HepG2 (cell line): ENCODE data around the gene MOGAT3. TPM values are rescaled to one million over a fixed set of nuclear protein-coding genes. Genes with fewer than 3 reads are reported as not detected.

ENCODE experiments used
- ATAC-seq: fragments of 200-7000 bp; cut with Tn5 transposase; 3 replicates; pipeline ENCODE4 v1.9.1; 2020; ENCODE audit warnings: mild to moderate bottlenecking, moderate library complexity
- BruUV-seq: library from RNA; stranded (reverse); fragments of 400-500 nt; replicated peaks from 2 replicates; lab custom pipeline; 2021; lab: Mats Ljungman, UMichigan
- CTCF ChIA-PET: fragments of 300-600 bp; formaldehyde crosslinking; extraction: SDS; loops from one replicate; lab custom pipeline; 2021; ENCODE audit warnings: low total read pairs, inconsistent platforms, low intra/inter-chr PET ratio; lab: Yijun Ruan, JAX
- POLR2A ChIA-PET: fragments of 350-600 bp; sonication (Branson Sonifier 250); formaldehyde crosslinking; loops from one replicate; lab custom pipeline; 2020; ENCODE audit warnings: antibody characterized with exemption, inconsistent platforms; lab: Yijun Ruan, JAX
- DNase-seq: peaks from one replicate; pipeline ENCODE4 v3.0.0-alpha.2; 2015; ENCODE audit warnings: low spot score
- FAIRE-seq: peaks from 3 replicates; lab custom pipeline; 2011; peaks lifted over from hg19 to GRCh38; lab: Jason Lieb, UNC
- H2AFZ ChIP-seq: one replicate; pipeline ENCODE4 v1.6.1; 2011; ENCODE audit warnings: low read length, inconsistent platforms
- H3K27ac ChIP-seq: fragments of 300-600 bp; 3 replicates; pipeline ENCODE4 v1.8.0; 2011; ENCODE audit warnings: mixed run types, mild to moderate bottlenecking, mixed read lengths, low read length, inconsistent platforms; ENCODE audit not compliant: insufficient read depth; ENCODE audit errors: extremely low read length
- H3K27me3 ChIP-seq, 2 experiments: fragments of 200-600 bp in 1 of 2; 2 replicates in 1 of 2; 3 replicates in 1 of 2; pipeline versions ENCODE4 v1.6.0 to v1.8.0; 2011; ENCODE audit warnings: low read length in 2 of 2, mild to moderate bottlenecking in 2 of 2, moderate library complexity in 2 of 2, inconsistent platforms in 1 of 2; ENCODE audit not compliant: insufficient read depth in 2 of 2, control insufficient read depth in 1 of 2
- H3K36me3 ChIP-seq, 2 experiments: fragments of 200-600 bp in 1 of 2; replicated peaks in 1 of 2; 2 replicates in 1 of 2; 3 replicates in 1 of 2; pipeline versions ENCODE4 v1.5.1 to v1.8.0; 2011; ENCODE audit warnings: low read length in 2 of 2, inconsistent platforms in 1 of 2; ENCODE audit not compliant: insufficient read depth in 2 of 2, control insufficient read depth in 1 of 2
- H3K4me1 ChIP-seq: 2 replicates; pipeline ENCODE4 v1.5.1; 2012; ENCODE audit warnings: low read length, inconsistent platforms; ENCODE audit not compliant: insufficient read depth
- H3K4me2 ChIP-seq: 2 replicates; pipeline ENCODE4 v1.6.0; 2011; ENCODE audit warnings: low read depth, low read length, inconsistent platforms
- H3K4me3 ChIP-seq, 3 experiments: fragments of 200-600 bp in 1 of 3; sonication (generic), shearing (Covaris generic) in 1 of 3; replicated peaks in 1 of 3; 2 replicates each; pipeline ENCODE4 v1.5.1; 2011 to 2016; ENCODE audit warnings: low read length in 3 of 3, inconsistent platforms in 2 of 3, low read depth in 2 of 3, mild to moderate bottlenecking in 2 of 3, control low read depth in 1 of 3, mixed read lengths in 1 of 3; ENCODE audit not compliant: insufficient read depth in 1 of 3
- H3K79me2 ChIP-seq: one replicate; pipeline ENCODE4 v1.6.1; 2011; ENCODE audit warnings: low read length, inconsistent platforms; ENCODE audit not compliant: insufficient read depth
- H3K9ac ChIP-seq: 2 replicates; pipeline ENCODE4 v1.6.0; 2011; ENCODE audit warnings: mild to moderate bottlenecking, low read depth, low read length, inconsistent platforms; ENCODE audit not compliant: insufficient read depth
- H3K9me3 ChIP-seq: 2 replicates; pipeline ENCODE4 v1.5.1; 2012; ENCODE audit warnings: mild to moderate bottlenecking, low read length
- H4K20me1 ChIP-seq: 2 replicates; pipeline ENCODE4 v1.6.0; 2011; ENCODE audit warnings: inconsistent platforms, mild to moderate bottlenecking, low read length, moderate library complexity; ENCODE audit not compliant: insufficient read depth
- ARID2 ChIP-seq: sonication (generic); formaldehyde crosslinking; IDR thresholded peaks from 2 replicates; pipeline ENCODE4 v1.8.1; 2022; ENCODE audit warnings: mild to moderate bottlenecking, missing genetic modification reagents, borderline replicate concordance
- DR1 ChIP-seq: sonication (generic); formaldehyde crosslinking; IDR thresholded peaks from 2 replicates; pipeline ENCODE4 v1.8.0; 2021; ENCODE audit warnings: mild to moderate bottlenecking, missing genetic modification reagents, inconsistent platforms
- LCORL ChIP-seq, 2 experiments: fragments of 450-650 bp in 1 of 2; sonication (generic) in 1 of 2; formaldehyde crosslinking in 1 of 2; IDR thresholded peaks; 2 replicates each; pipeline versions ENCODE4 v1.5.0 to v1.6.1; 2017 to 2020; ENCODE audit warnings: antibody characterized with exemption in 1 of 2, missing genetic modification reagents in 1 of 2
- RCOR2 ChIP-seq: IDR thresholded peaks from 2 replicates; pipeline ENCODE4 v1.6.1; 2016; ENCODE audit warnings: missing biosample characterization, missing genetic modification reagents
- SOX6 ChIP-seq, 2 experiments: fragments of 450-650 bp in 1 of 2; sonication (generic) in 1 of 2; formaldehyde crosslinking in 1 of 2; IDR thresholded peaks; 2 replicates each; pipeline versions ENCODE4 v1.4.0 to v1.6.1; 2017 to 2020; ENCODE audit warnings: antibody characterized with exemption in 1 of 2, mild to moderate bottlenecking in 1 of 2, missing genetic modification reagents in 1 of 2
- SRY ChIP-seq: sonication (generic); formaldehyde crosslinking; IDR thresholded peaks from 2 replicates; pipeline ENCODE4 v1.8.0; 2022; ENCODE audit warnings: mild to moderate bottlenecking, missing genetic modification reagents
- WGBS: methylation state at CpG from one replicate; pipeline ENCODE4 v1.1.6; 2017; ENCODE audit warnings: low lambda C conversion rate; 5-methylcytosine and 5-hydroxymethylcytosine counted together
- in situ Hi-C: cut with HindIII; loops from 2 replicates; pipeline ENCODE4 v1.10.0; 2017; ENCODE audit warnings: low pct_unique_long_range_greater_than_20kb; ENCODE audit not compliant: extremely low pct_ligation_motif_present
- intact Hi-C: fragments of 100-400 bp; cut with micrococcal nuclease; formaldehyde crosslinking; loops from one replicate; pipeline ENCODE4 v1.10.0; 2022; ENCODE audit not compliant: unreplicated experiment
- polyA plus RNA-seq, 8 experiments: library from polyadenylated mRNA; depleted of rRNA in 3 of 8; stranded (reverse) in 7 of 8; unstranded in 1 of 8; fragments of >200 nt; fragmentation: Illumina TruSeq in 4 of 8; extraction: Trizol in 4 of 8; gene quantifications; 2 replicates each; pipeline versions ENCODE4 v1.2.1 to v1.2.3, GENCODE V29; 2011 to 2016; ENCODE audit warnings: low read depth in 4 of 8, missing spikeins in 1 of 8, mixed read lengths in 1 of 8; ENCODE audit not compliant: insufficient read depth in 1 of 8
- total RNA-seq, 5 experiments: library from RNA; depleted of rRNA; stranded (reverse); fragments of >200 nt; fragmentation: Illumina TruSeq; extraction: Trizol; gene quantifications; 2 replicates each; pipeline ENCODE4 v1.2.3, GENCODE V29; 2016; ENCODE audit warnings: low read depth in 1 of 5
- TF ChIP-seq, protein P1 (sequence below): IDR thresholded peaks from 2 replicates; pipeline ENCODE4 v1.6.1; 2016; ENCODE audit warnings: missing biosample characterization, missing genetic modification reagents, low read depth
- TF ChIP-seq, protein P2 (sequence below): sonication (generic); formaldehyde crosslinking; IDR thresholded peaks from 2 replicates; pipeline ENCODE4 v1.4.0; 2020; ENCODE audit warnings: missing genetic modification reagents

MOGAT3 gene
- total and polyA plus RNA-seq, 2 of the 13 experiments (the other 11 are each of a cell fraction or from before 2014, with no cell fraction given) = 22.5 to 30.5 TPM

DNA sequence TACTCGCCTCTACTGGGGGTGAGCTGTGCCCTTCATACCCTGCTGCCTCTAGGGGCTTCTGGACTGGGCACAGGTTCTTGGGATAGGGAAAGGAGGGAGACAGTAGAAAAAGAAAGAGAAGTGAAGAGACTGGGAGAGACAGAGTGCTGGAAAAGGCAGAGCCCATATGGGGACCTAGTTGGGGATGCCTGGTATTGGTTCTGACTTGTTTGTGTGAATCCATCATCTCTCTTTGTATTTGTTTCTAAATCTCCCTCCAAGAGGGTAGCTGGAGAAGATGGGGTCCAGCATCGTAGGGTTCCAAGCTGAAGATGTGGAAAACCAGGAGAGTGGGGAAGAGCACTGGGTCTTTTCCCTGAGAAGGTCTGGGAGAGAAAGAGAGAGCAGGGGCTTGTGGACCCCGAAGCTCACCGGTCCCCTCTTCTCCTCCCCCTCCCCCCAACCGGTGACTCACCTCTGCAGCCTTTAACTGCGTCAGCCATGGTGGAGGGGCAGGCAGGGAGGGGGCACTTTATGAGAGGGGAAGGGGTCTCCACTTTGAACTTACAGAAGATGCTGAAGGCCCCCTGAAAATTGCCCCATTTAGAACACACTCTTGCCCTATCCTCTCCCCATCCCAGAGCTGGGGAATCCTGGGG lies 32.3 kb downstream of the MOGAT3 start:
- in situ Hi-C loops = no loop called here
- intact Hi-C loops = loop anchor here (2.0 kb wide), 1 partner anchor 24 kb away; no protein-coding TSS in a partner anchor
- ChIA-PET POLR2A (interaction anchor here (0.9 to 1.0 kb wide), 2 partner anchors 24 to 25 kb away, joined by 3 read pairs; no protein-coding TSS in a partner anchor), CTCF (interaction anchor here (2.7 kb wide), 1 partner anchor 25 kb away, joined by 14 read pairs; no protein-coding TSS in a partner anchor)
- BruUV-seq = no TSS peak
- Histone ChIP-seq H3K9ac (no peak overlapping the region), H2AFZ (no peak overlapping the region), H3K9me3 (no peaks in the 10 kb centered on the region), H3K36me3 (no peaks in the 10 kb centered on the region), H3K4me2 (no peak overlapping the region), H3K27me3 (peaks cover 13 to 80% of the 10 kb centered on the region in 2 experiments), H3K27ac (no peak overlapping the region), H4K20me1 (peaks cover 9% of the 10 kb centered on the region; the same call in 1 of the 2 replicates), H3K79me2 (no peaks in the 10 kb centered on the region), H3K4me1 (peaks cover 58% of the 10 kb centered on the region), H3K4me3 (no peak overlapping the region)
- TF ChIP-seq, protein P1, sequence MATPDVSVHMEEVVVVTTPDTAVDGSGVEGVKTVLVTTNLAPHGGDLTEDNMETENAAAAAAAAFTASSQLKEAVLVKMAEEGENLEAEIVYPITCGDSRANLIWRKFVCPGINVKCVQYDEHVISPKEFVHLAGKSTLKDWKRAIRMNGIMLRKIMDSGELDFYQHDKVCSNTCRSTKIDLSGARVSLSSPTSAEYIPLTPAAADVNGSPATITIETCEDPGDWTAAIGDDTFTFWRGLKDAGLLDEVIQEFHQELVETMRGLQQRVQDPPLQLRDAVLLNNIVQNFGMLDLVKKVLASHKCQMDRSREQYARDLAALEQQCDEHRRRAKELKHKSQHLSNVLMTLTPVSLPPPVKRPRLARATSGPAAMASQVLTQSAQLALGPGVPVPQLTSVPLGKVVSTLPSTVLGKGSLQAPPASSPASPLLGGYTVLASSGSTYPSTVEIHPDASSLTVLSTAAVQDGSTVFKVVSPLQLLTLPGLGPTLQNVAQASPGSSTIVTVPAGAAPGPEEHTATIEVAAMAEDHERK (CRISPR knock-in tag) = no peak
- no peak for TF ChIP-seq ARID2 (CRISPR knock-in tag)
- TF ChIP-seq RCOR2 (CRISPR knock-in tag) = no peak
- no peak for TF ChIP-seq SOX6 (IDR thresholded peaks at IDR 0.05)
- TF ChIP-seq SOX6 (CRISPR knock-in tag; IDR thresholded peaks at IDR 0.05) = no peak
- TF ChIP-seq, protein P2, sequence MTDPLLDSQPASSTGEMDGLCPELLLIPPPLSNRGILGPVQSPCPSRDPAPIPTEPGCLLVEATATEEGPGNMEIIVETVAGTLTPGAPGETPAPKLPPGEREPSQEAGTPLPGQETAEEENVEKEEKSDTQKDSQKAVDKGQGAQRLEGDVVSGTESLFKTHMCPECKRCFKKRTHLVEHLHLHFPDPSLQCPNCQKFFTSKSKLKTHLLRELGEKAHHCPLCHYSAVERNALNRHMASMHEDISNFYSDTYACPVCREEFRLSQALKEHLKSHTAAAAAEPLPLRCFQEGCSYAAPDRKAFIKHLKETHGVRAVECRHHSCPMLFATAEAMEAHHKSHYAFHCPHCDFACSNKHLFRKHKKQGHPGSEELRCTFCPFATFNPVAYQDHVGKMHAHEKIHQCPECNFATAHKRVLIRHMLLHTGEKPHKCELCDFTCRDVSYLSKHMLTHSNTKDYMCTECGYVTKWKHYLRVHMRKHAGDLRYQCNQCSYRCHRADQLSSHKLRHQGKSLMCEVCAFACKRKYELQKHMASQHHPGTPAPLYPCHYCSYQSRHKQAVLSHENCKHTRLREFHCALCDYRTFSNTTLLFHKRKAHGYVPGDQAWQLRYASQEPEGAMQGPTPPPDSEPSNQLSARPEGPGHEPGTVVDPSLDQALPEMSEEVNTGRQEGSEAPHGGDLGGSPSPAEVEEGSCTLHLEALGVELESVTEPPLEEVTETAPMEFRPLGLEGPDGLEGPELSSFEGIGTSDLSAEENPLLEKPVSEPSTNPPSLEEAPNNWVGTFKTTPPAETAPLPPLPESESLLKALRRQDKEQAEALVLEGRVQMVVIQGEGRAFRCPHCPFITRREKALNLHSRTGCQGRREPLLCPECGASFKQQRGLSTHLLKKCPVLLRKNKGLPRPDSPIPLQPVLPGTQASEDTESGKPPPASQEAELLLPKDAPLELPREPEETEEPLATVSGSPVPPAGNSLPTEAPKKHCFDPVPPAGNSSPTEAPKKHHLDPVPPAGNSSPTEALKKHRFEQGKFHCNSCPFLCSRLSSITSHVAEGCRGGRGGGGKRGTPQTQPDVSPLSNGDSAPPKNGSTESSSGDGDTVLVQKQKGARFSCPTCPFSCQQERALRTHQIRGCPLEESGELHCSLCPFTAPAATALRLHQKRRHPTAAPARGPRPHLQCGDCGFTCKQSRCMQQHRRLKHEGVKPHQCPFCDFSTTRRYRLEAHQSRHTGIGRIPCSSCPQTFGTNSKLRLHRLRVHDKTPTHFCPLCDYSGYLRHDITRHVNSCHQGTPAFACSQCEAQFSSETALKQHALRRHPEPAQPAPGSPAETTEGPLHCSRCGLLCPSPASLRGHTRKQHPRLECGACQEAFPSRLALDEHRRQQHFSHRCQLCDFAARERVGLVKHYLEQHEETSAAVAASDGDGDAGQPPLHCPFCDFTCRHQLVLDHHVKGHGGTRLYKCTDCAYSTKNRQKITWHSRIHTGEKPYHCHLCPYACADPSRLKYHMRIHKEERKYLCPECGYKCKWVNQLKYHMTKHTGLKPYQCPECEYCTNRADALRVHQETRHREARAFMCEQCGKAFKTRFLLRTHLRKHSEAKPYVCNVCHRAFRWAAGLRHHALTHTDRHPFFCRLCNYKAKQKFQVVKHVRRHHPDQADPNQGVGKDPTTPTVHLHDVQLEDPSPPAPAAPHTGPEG (CRISPR knock-in tag) = no peak
- TF ChIP-seq DR1 (CRISPR knock-in tag) = no peak
- TF ChIP-seq SRY (CRISPR knock-in tag) = no peak
- no peak for TF ChIP-seq LCORL (IDR thresholded peaks at IDR 0.05)
- TF ChIP-seq LCORL (CRISPR knock-in tag; IDR thresholded peaks at IDR 0.05) = no peak
- FAIRE-seq (no peak), DNase-seq (no peak), ATAC-seq (no peak)
- 3% methylated on average over 6 of the region's 6 CpGs for WGBS
